OCI-M1 (cell line): ENCODE data around the gene ABCD1.
"Not testable (repeated sequence)": the region's sequence is repeated elsewhere in the genome, so short reads cannot be mapped to it uniquely, and the experiment has no call there.

Source experiments
- DNase-seq: peaks from one replicate; lab custom pipeline; 2025; lab: John Stamatoyannopoulos, UW

Gene ABCD1

DNA sequence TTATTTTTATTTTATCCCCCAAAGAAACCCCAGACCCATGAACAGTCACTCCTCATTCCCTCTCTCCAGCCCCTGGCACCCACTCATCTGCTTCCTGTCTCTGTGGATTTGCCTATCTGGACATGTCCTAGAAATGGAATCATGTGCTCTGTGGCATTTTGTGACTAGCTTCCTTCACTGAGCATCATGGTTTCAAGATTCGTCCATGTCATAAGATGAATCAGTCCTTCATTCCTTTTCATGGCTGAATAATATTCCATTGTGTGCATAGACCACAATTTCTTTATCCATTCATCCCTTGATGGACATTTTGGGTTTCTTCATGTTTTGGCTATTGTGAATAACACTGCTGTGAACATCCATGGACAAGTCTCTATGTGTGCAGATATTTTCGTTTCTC is 10.2 kb downstream of the ABCD1 start:
- no peak for DNase-seq

DNA sequence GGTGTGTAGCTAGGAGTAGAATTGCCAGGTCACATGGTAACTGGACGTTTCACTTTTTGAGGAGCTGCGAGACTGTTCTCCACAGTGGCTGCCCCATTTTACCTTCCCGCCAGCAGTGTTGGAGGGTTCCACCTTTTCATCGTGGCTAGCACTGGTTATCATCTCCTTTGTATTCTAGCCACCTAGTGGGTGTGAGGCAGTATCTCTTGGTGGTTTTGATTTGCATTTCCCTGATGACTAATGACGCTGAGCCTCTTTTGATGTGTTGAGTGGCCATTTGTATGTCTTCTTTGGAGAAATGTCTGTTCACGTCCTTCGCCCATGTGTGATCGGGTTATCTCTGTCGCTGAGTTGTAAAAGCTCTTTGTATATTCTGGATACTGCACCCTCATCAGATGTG is 10.6 kb downstream of the ABCD1 start:
- DNase-seq, result peak; percentile 3

GRCh38 chrX:153736071-153736820 is 11.6 kb downstream of the ABCD1 start:
- no peak for DNase-seq

DNA sequence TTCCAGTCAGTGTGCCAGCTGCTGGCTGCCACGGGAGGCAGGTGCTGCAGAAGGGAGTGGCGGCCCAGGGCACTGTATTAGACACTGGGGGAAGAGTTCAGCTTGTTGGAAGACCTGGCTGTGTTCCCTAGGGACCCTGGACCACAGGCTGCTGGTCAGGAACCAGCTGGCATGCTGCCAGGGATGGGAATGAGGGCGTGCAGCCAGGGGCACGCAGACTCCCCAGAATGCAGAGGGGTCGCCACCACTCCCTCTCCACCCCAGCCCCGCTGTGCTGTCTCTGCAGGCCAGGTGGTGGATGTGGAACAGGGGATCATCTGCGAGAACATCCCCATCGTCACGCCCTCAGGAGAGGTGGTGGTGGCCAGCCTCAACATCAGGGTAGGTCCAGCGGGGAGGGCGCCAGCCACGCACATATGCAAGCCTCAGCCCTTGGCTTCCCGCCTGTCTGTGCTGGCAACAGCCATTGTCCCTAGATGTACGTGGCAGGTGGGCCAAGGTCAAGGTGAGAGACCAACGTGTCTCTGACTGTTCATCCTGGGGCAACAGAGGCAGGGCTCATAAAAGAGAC is 12.3 kb downstream of the ABCD1 start:
- DNase-seq, result no peak

GRCh38 chrX:153738056-153738605 is 13.5 kb downstream of the ABCD1 start:
- no peak for DNase-seq

- DNase-seq, result no peak
These were observed 15.3 kb downstream of the ABCD1 start for GRCh38 chrX:153739754-153740486.

GRCh38 chrX:153740631-153741222 is 16.1 kb downstream of the ABCD1 start:
- no peak for DNase-seq

DNA sequence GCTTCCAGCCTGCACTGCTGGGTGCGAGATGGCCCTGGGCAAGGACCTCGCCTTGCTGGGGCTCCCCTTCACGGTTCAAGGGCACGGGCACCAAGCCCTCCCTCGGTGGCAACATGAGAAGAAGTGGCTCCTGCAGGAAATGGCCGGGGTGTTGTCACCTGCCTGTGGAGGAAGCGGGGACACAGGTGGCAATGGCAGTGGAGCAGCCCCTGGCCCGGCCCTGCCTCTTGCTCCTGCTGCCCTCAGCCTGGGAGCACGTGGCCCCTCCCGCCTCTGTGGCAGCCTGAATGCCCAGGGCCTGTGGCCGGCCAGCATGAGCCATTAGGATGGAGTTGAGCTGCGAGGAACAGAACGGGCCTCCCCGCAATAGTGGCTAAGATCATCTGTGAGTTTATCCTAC is 16.8 kb downstream of the ABCD1 start:
- DNase-seq, result no peak

GRCh38 chrX:153742111-153742510 is 17.5 kb downstream of the ABCD1 start:
- not testable (repeated sequence) for DNase-seq

GRCh38 chrX:153742796-153743467 is 18.3 kb downstream of the ABCD1 start:
- DNase-seq, result not testable (repeated sequence)

DNA sequence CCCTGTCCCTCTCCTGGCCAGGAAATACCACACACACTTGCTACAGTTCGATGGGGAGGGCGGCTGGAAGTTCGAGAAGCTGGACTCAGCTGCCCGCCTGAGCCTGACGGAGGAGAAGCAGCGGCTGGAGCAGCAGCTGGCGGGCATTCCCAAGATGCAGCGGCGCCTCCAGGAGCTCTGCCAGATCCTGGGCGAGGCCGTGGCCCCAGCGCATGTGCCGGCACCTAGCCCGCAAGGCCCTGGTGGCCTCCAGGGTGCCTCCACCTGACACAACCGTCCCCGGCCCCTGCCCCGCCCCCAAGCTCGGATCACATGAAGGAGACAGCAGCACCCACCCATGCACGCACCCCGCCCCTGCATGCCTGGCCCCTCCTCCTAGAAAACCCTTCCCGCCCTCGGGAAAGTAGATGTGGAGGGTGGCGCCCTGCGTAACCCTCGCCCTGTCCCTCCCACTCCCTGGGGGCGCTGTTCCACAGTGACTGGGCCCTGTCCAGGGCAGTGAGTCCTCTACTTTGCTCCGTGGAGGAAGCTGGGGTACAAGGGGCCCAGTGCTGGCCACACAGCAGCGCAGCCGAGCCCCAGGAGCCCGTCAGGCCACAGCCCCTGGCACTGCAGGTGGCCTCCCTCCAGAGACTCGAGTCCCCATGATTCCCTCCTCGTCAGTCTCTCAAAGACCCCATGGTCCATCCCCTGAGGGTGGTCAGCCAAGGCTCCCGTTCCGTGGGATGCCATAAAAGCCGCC is 19.0 kb downstream of the ABCD1 start:
- DNase-seq, result not testable (repeated sequence)

- no peak for DNase-seq
These were observed 19.8 kb downstream of the ABCD1 start for GRCh38 chrX:153744210-153745066.

GRCh38 chrX:153745067-153745433 is 20.4 kb downstream of the ABCD1 start:
- DNase-seq, result not testable (repeated sequence)

DNA sequence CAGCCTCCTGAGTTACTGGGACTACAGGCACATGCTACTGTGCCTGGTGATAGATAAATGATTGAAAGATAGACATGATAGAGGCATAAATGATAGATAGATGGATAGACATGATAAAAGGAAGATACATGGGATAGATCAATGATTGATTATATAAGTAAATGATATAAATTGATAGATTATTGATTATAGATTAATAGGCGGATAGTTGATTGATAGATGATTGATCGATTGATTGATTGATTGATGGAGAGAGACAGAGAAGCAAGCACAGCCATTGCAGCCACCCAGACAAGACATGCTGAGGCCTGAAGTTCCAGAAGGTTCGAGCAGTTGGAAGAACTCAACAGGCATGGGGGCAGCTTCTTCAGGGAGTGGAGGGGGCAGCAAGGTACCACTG is 21.7 kb downstream of the ABCD1 start:
- DNase-seq, result no peak

DNA sequence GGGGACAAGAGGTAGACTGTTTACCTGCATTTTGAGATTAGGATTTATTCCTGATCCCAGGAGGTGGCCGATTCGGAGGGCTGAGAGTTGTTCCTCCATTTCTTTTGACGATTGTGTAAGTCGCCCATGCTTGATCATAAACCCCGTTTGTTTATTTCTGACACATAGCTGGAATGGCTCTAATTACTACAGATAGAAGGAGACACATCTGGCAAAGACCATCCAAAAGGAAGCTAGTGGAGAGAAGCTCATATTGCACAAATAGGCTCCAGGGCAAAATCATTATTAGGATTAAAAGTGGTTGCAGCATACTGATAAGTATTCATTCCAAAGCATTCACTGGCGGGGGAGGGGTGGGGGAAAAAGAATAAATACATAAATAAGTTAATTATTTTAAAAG is 22.3 kb downstream of the ABCD1 start:
- not testable (repeated sequence) for DNase-seq

- DNase-seq, result not testable (repeated sequence)
These were observed 24.4 kb downstream of the ABCD1 start for GRCh38 chrX:153749017-153749416.

GRCh38 chrX:153750127-153750774 is 25.6 kb downstream of the ABCD1 start:
- no peak for DNase-seq

- no peak for DNase-seq
These were observed 30.5 kb downstream of the ABCD1 start for GRCh38 chrX:153755136-153755535.

- no peak for DNase-seq
These were observed 37.2 kb downstream of the ABCD1 start for GRCh38 chrX:153761863-153762262.
